ENCODE results near the gene MMP1.

DNA sequence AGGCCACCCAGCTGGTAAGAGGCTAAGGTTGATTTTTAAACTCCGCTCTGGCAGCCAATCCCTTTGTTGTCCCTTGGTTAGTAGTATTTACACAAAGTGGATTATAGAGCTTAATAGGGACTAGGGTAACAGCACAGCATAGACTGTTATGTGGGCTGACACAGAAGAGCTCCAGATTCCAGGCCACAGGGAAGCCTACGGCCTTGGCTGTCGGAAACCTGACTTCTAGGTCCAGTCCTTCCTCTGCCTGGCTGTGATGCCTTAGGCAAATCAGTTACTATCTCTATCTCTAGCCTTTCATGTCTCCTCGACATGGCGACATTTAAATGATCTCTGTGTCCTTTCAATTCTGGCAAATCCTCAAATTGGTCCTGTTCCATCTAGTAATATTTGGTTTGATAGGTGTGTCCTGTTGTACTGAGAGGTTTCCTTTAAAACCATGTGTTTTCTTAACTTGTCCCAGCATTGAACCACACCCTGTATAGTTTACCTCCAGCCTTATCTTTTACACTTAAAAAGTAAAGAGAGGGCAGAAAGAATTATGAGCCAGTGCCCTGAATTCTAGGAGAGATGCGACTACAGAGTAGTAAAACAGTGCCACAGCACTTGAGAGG lies 4.2 kb downstream of the MMP1 start:
- TF ChIP-seq, protein P1, sequence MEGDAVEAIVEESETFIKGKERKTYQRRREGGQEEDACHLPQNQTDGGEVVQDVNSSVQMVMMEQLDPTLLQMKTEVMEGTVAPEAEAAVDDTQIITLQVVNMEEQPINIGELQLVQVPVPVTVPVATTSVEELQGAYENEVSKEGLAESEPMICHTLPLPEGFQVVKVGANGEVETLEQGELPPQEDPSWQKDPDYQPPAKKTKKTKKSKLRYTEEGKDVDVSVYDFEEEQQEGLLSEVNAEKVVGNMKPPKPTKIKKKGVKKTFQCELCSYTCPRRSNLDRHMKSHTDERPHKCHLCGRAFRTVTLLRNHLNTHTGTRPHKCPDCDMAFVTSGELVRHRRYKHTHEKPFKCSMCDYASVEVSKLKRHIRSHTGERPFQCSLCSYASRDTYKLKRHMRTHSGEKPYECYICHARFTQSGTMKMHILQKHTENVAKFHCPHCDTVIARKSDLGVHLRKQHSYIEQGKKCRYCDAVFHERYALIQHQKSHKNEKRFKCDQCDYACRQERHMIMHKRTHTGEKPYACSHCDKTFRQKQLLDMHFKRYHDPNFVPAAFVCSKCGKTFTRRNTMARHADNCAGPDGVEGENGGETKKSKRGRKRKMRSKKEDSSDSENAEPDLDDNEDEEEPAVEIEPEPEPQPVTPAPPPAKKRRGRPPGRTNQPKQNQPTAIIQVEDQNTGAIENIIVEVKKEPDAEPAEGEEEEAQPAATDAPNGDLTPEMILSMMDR (IDR thresholded peaks at IDR 0.05): no peak
- TF ChIP-seq POLR2A (IDR thresholded peaks at IDR 0.05): no peak
